Measurements from ENCODE around the gene LCP1.
A peak's percentile ranks its signal among the peaks of the same experiment; 100 is the strongest.
"Not testable (repeated sequence)": the region's sequence is repeated elsewhere in the genome, so short reads cannot be mapped to it uniquely, and the experiment has no call there.

Gene LCP1

GRCh38 chr13:46179969-46180763 is 1.8 kb downstream of the LCP1 start:
- FAIRE-seq: no peak

- FAIRE-seq: no peak
Observed at GRCh38 chr13:46179491-46179908, 2.5 kb downstream of the LCP1 start.

GRCh38 chr13:46178821-46179220 is 3.2 kb downstream of the LCP1 start:
- FAIRE-seq: peak; percentile 21

- no peak for FAIRE-seq
Observed at GRCh38 chr13:46178143-46178542, 3.8 kb downstream of the LCP1 start.

GRCh38 chr13:46176756-46177155 is 5.2 kb downstream of the LCP1 start:
- no peak for FAIRE-seq

GRCh38 chr13:46173656-46174055 is 8.3 kb downstream of the LCP1 start:
- no peak for FAIRE-seq

GRCh38 chr13:46172531-46172991 is 9.4 kb downstream of the LCP1 start:
- FAIRE-seq: no peak

- no peak for FAIRE-seq
Observed at GRCh38 chr13:46171739-46172138, 10.2 kb downstream of the LCP1 start.

GRCh38 chr13:46171217-46171616 is 10.8 kb downstream of the LCP1 start:
- no peak for FAIRE-seq

GRCh38 chr13:46170687-46171086 is 11.3 kb downstream of the LCP1 start:
- no peak for FAIRE-seq

- no peak for FAIRE-seq
Observed at GRCh38 chr13:46170268-46170667, 11.7 kb downstream of the LCP1 start.

GRCh38 chr13:46169758-46170157 is 12.2 kb downstream of the LCP1 start:
- FAIRE-seq: no peak

GRCh38 chr13:46168783-46169182 is 13.2 kb downstream of the LCP1 start:
- FAIRE-seq: no peak

GRCh38 chr13:46168341-46168740 is 13.6 kb downstream of the LCP1 start:
- no peak for FAIRE-seq

GRCh38 chr13:46166947-46167610 is 14.9 kb downstream of the LCP1 start:
- FAIRE-seq: no peak

GRCh38 chr13:46166224-46166584 is 15.8 kb downstream of the LCP1 start:
- FAIRE-seq: no peak

GRCh38 chr13:46165485-46166223 is 16.3 kb downstream of the LCP1 start:
- FAIRE-seq: no peak

GRCh38 chr13:46164661-46165060 is 17.3 kb downstream of the LCP1 start:
- FAIRE-seq: no peak

- FAIRE-seq: not testable (repeated sequence)
Observed at GRCh38 chr13:46162741-46163140, 19.2 kb downstream of the LCP1 start.

GRCh38 chr13:46160471-46161066 is 21.4 kb downstream of the LCP1 start:
- FAIRE-seq: peak; percentile 90

- FAIRE-seq: no peak
Observed at GRCh38 chr13:46160065-46160464, 21.9 kb downstream of the LCP1 start.

- no peak for FAIRE-seq
Observed at GRCh38 chr13:46158983-46159382, 23.0 kb downstream of the LCP1 start.

- no peak for FAIRE-seq
Observed at GRCh38 chr13:46158222-46158621, 23.8 kb downstream of the LCP1 start.
